Skeletal muscle satellite cell (primary cell): ENCODE data around the gene KCNJ11. TPM values are rescaled to one million over a fixed set of nuclear protein-coding genes. Genes with fewer than 3 reads are reported as not detected.
"Not testable (repeated sequence)": the region's sequence is repeated elsewhere in the genome, so short reads cannot be mapped to it uniquely, and the experiment has no call there.

ENCODE experiments used
- H3K27me3 ChIP-seq: 2 replicates; pipeline ENCODE4 v1.7.0; 2013; ENCODE audit warnings: low read length; ENCODE audit not compliant: control insufficient read depth, insufficient read depth
- H3K36me3 ChIP-seq: 2 replicates; pipeline ENCODE4 v1.7.0; 2013; ENCODE audit warnings: mild to moderate bottlenecking, control low read depth, low read length; ENCODE audit not compliant: insufficient read depth
- H3K4me1 ChIP-seq: 2 replicates; pipeline ENCODE4 v1.7.0; 2013; ENCODE audit warnings: low read length; ENCODE audit not compliant: control insufficient read depth, insufficient read depth
- H3K4me2 ChIP-seq: 2 replicates; pipeline ENCODE4 v1.7.0; 2013; ENCODE audit warnings: mild to moderate bottlenecking, low read length
- H3K4me3 ChIP-seq: 2 replicates; pipeline ENCODE4 v1.7.0; 2013; ENCODE audit warnings: low read length
- H3K9ac ChIP-seq: 2 replicates; pipeline ENCODE4 v1.7.0; 2013; ENCODE audit warnings: mild to moderate bottlenecking, low read depth, low read length, moderate library complexity
- H3K9me3 ChIP-seq: replicated peaks from 2 replicates; pipeline ENCODE4 v1.7.0; 2013; ENCODE audit warnings: mild to moderate bottlenecking, control low read depth, low read length
- total RNA-seq: library from RNA; depleted of rRNA; stranded (reverse); fragments of >200 nt; gene quantifications from 2 replicates; pipeline ENCODE4 v1.2.3, GENCODE V29; 2012; rRNA removed

KCNJ11 gene
- total RNA-seq, result not detected in 2 replicates

- no peak within 1 kb of the TSS for H3K9ac ChIP-seq
- H3K27me3 ChIP-seq, result peaks cover 35% of the 10 kb centered on the region
- H3K36me3 ChIP-seq, result no peaks in the 10 kb centered on the region
- H3K4me2 ChIP-seq, result peak within 1 kb of the TSS; percentile 71
- H3K4me3 ChIP-seq, result peak within 1 kb of the TSS; percentile 60
- no peaks in the 10 kb centered on the region for H3K9me3 ChIP-seq
- H3K4me1 ChIP-seq, result no peaks in the 10 kb centered on the region
Observed at GRCh38 chr11:17388609-17389210, at the start of gene KCNJ11. Gene KCNJ11, minus strand, starts transcription at chr11:17388659. Its CDS starts 568 bp downstream, at chr11:17388091.

- Histone ChIP-seq H3K9ac (no peak overlapping the region), H3K4me3 (no peak overlapping the region), H3K9me3 (no peaks in the 10 kb centered on the region), H3K36me3 (no peaks in the 10 kb centered on the region), H3K4me1 (no peaks in the 10 kb centered on the region), H3K27me3 (peaks cover 78% of the 10 kb centered on the region), H3K4me2 (no peak overlapping the region)
Observed at GRCh38 chr11:17437366-17437765, 48.9 kb upstream of the KCNJ11 start.

- no peaks in the 10 kb centered on the region for H3K36me3 ChIP-seq
- H3K4me1 ChIP-seq, result no peaks in the 10 kb centered on the region
- H3K4me2 ChIP-seq, result no peak overlapping the region
- no peak overlapping the region for H3K4me3 ChIP-seq
- peaks cover 85% of the 10 kb centered on the region for H3K27me3 ChIP-seq
- no peaks in the 10 kb centered on the region for H3K9me3 ChIP-seq
- H3K9ac ChIP-seq, result no peak overlapping the region
Observed at GRCh38 chr11:17434108-17434507, 45.6 kb upstream of the KCNJ11 start.

GRCh38 chr11:17432002-17432401 lies 43.5 kb upstream of the KCNJ11 start:
- Histone ChIP-seq H3K9me3 (no peaks in the 10 kb centered on the region), H3K27me3 (peaks cover 87% of the 10 kb centered on the region), H3K9ac (no peak overlapping the region), H3K4me3 (no peak overlapping the region), H3K36me3 (no peaks in the 10 kb centered on the region), H3K4me2 (no peak overlapping the region), H3K4me1 (no peaks in the 10 kb centered on the region)

- H3K4me2 ChIP-seq, result no peak overlapping the region
- no peak overlapping the region for H3K4me3 ChIP-seq
- no peaks in the 10 kb centered on the region for H3K9me3 ChIP-seq
- H3K36me3 ChIP-seq, result no peaks in the 10 kb centered on the region
- peaks cover 89% of the 10 kb centered on the region for H3K27me3 ChIP-seq
- H3K4me1 ChIP-seq, result no peaks in the 10 kb centered on the region
- H3K9ac ChIP-seq, result no peak overlapping the region
Observed at GRCh38 chr11:17431139-17431538, 42.7 kb upstream of the KCNJ11 start.

GRCh38 chr11:17430616-17431015 lies 42.2 kb upstream of the KCNJ11 start:
- Histone ChIP-seq H3K27me3 (peaks cover 84% of the 10 kb centered on the region), H3K36me3 (no peaks in the 10 kb centered on the region), H3K9ac (no peak overlapping the region), H3K4me3 (no peak overlapping the region), H3K4me2 (no peak overlapping the region), H3K4me1 (no peaks in the 10 kb centered on the region), H3K9me3 (no peaks in the 10 kb centered on the region)

DNA sequence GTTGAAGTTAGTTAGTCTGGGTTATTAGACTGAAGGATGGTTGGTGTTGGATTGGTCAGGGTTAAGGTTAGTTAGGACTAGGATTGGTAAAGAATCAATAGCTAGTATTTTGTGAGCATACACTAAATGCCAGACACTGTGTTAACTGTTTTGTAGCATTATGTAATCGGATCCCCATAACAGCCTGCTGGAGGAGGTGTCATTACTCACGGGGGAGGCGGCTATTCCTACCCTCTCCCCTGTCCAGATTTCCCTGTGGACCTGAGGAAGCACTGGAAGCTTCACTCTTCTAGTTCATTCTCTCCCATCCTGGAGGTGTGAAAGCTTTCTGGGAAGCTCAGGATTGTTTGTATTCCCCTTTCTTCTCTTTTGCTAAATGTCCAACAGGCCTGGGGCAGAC lies 40.5 kb upstream of the KCNJ11 start:
- H3K9me3 ChIP-seq, result no peaks in the 10 kb centered on the region
- H3K4me3 ChIP-seq, result no peak overlapping the region
- H3K9ac ChIP-seq, result no peak overlapping the region
- no peak overlapping the region for H3K4me2 ChIP-seq
- no peaks in the 10 kb centered on the region for H3K36me3 ChIP-seq
- peaks cover 77% of the 10 kb centered on the region for H3K27me3 ChIP-seq
- H3K4me1 ChIP-seq, result no peaks in the 10 kb centered on the region

- no peaks in the 10 kb centered on the region for H3K9me3 ChIP-seq
- no peaks in the 10 kb centered on the region for H3K36me3 ChIP-seq
- peaks cover 76% of the 10 kb centered on the region for H3K27me3 ChIP-seq
- H3K4me2 ChIP-seq, result no peak overlapping the region
- no peaks in the 10 kb centered on the region for H3K4me1 ChIP-seq
- no peak overlapping the region for H3K9ac ChIP-seq
- no peak overlapping the region for H3K4me3 ChIP-seq
Observed at GRCh38 chr11:17428261-17428660, 39.8 kb upstream of the KCNJ11 start.

- H3K27me3 ChIP-seq, result peaks cover 77% of the 10 kb centered on the region
- H3K4me2 ChIP-seq, H3K9ac ChIP-seq, H3K4me1 ChIP-seq, H3K4me3 ChIP-seq, H3K36me3 ChIP-seq, H3K9me3 ChIP-seq: not testable (repeated sequence)
Observed at GRCh38 chr11:17426233-17426632, 37.8 kb upstream of the KCNJ11 start.

- H3K36me3 ChIP-seq, result no peaks in the 10 kb centered on the region
- no peak overlapping the region for H3K4me3 ChIP-seq
- H3K27me3 ChIP-seq, result peaks cover 77% of the 10 kb centered on the region
- H3K9ac ChIP-seq, result no peak overlapping the region
- no peak overlapping the region for H3K4me2 ChIP-seq
- H3K9me3 ChIP-seq, result no peaks in the 10 kb centered on the region
- H3K4me1 ChIP-seq, result no peaks in the 10 kb centered on the region
Observed at GRCh38 chr11:17423533-17424310, 35.3 kb upstream of the KCNJ11 start.

GRCh38 chr11:17421781-17422180 lies 33.3 kb upstream of the KCNJ11 start:
- Histone ChIP-seq H3K36me3 (no peaks in the 10 kb centered on the region), H3K4me1 (no peaks in the 10 kb centered on the region), H3K4me2 (no peak overlapping the region), H3K9ac (no peak overlapping the region), H3K9me3 (no peaks in the 10 kb centered on the region), H3K27me3 (peaks cover 78% of the 10 kb centered on the region), H3K4me3 (no peak overlapping the region)
